ENCODE data around the gene ADAT3. TPM values are rescaled to one million over a fixed set of nuclear protein-coding genes. Genes with fewer than 3 reads are reported as not detected.

ADAT3 gene
- 6.1 TPM for total RNA-seq
- long read RNA-seq, transcript ADAT3-201 (2 exons, 1,620 nt) = major isoform, 6 of 12 reads
- long read RNA-seq, partial matches to known transcripts = 0 of 12 reads
- long read RNA-seq, other reads (novel, unspliced or antisense) = 6 of 12 reads

GRCh38 chr19:1905110-1905862 is at the start of gene ADAT3, which contains the start of gene SCAMP4:
Gene ADAT3 (plus strand): TSS chr19:1905399. CDS start chr19:1912048, 6,649 bp downstream.
Gene SCAMP4 (plus strand): TSS chr19:1905399. CDS start chr19:1915020, 9,621 bp downstream.
- peak; percentile 100 for DNase-seq (ENCODE audit: low spot score)

GRCh38 chr19:1855828-1856255 is 49.4 kb upstream of the ADAT3 start:
- DNase-seq (ENCODE audit: low spot score) = no peak

GRCh38 chr19:1856345-1856697 is 48.9 kb upstream of the ADAT3 start:
- no peak for DNase-seq (ENCODE audit: low spot score)

DNA sequence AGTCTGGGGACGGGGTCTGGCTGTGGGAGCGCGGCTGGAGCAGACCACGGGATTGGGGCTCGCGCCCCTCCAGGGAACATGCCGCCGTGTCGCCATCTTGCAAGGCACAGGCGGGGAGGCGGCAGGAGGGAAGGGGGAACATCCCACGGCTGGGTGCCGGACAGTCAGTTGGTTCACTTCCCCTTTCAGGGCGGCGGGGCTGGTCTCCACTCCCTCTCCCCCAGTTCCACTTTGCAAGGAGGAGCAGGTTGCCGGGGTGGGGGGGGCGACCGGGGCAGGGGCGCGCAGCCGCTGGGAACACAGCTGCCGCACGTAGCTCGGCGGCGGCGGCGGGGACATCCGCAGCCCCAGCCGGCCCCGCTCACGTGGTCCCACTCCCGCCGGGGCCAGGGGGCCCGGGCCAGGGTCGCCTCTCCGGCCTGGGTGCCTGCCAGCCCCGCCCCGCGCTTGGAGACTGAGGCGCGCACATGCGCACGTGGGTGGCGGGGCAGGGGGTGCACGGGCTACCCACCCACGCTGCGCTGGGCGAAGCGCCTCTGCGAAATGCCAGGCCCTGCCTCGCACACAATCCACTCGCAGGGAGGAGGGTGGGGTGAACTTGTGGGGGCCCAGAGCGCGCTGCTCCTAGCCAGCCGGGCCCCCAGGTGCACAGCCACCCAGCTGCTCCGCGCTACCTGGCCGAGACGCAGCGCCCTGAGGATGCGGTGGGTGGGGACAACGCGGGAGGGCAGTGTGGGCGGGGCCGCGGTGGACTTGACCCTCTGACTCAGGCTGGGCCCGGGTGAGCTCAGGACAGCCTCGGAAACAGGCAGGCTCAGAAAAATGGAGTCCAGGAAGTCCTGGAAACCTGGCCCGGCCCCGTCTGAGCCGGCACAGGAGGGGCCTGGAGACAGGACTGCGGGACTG is 48.2 kb upstream of the ADAT3 start:
- DNase-seq (ENCODE audit: low spot score) = peak; percentile 95

GRCh38 chr19:1857648-1858326 is 47.4 kb upstream of the ADAT3 start:
- DNase-seq (ENCODE audit: low spot score) = no peak

GRCh38 chr19:1858412-1859081 is 46.7 kb upstream of the ADAT3 start:
- DNase-seq (ENCODE audit: low spot score) = no peak

GRCh38 chr19:1859331-1859781 is 45.8 kb upstream of the ADAT3 start:
- no peak for DNase-seq (ENCODE audit: low spot score)

DNA sequence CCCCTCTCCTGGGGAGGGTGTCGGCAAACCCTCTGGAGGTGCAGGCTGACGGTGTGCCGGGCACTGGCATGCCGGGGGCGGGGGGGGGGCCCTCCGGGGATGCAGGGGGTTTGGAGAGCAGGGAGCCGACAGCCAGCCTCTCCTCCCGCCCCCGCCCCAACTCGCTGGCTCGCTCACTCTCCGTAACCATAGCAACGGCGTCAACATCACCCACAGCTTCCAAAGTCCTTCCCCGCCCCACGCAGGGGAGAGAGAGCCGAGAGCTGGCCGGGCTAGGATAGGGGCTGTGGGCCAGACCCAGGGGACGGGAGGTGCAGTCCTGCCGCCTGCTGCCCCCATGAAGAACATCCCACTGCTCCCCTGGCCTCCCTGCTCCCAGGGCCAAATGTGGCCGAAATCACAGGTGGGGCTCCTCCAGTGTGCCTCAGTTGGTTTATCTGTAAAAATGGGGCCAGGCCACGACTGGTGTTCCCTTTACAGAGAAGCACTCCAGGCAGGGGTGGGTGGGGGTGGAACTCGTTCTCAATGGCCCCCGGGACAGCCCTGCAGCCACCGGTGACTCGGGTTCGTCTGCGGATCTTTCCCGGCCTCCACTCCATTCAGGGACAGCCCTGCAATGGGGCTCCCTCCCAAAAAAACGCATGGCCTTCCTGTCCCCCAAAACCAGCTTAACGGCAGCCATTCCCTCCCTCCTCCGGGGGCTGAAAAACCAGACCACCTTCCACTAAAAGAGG is 45.0 kb upstream of the ADAT3 start:
- DNase-seq (ENCODE audit: low spot score) = no peak

GRCh38 chr19:1860821-1861598 is 44.2 kb upstream of the ADAT3 start:
- DNase-seq (ENCODE audit: low spot score) = no peak

DNA sequence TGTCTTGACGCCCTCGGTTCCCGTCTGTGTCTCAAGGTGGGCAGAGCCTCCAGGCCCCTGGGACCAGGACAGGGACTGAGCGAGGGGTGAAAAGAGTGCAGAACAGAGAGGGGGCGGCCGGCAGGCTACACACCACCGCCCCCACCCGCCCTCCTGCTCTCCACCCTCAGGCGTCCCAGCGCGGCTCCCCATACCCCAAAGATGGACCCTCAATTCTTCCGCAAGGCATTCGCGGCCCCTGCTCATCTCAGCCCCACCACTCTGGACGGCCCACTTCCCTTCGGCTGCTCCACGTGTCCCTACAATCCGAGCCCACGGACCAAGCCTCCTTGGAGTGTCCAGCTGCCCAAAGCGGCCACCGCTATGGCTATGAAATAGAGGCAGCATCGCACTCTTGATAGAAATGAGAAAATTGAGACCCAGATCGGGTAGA is 43.6 kb upstream of the ADAT3 start:
- no peak for DNase-seq (ENCODE audit: low spot score)

DNA sequence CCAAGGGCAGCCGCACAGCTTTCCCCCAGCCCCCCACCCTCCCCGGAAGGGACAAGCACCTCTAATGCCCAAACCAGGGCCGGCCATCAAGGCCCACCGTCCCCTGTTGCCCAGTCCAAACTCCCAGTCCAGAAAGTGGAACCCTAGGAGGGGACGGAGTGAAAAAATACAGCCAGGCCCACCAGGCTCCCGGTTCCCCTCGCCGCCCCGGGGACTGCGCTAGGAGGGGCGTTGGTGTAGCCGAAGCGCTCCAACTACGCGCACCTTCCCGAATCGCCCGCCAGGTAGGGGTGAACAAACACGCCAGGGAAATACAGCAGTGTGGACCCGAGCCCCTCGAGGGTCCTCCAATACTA is 43.2 kb upstream of the ADAT3 start:
- DNase-seq (ENCODE audit: low spot score) = no peak

- DNase-seq (ENCODE audit: low spot score) = no peak
Measured at GRCh38 chr19:1862424-1863327, 42.5 kb upstream of the ADAT3 start.

DNA sequence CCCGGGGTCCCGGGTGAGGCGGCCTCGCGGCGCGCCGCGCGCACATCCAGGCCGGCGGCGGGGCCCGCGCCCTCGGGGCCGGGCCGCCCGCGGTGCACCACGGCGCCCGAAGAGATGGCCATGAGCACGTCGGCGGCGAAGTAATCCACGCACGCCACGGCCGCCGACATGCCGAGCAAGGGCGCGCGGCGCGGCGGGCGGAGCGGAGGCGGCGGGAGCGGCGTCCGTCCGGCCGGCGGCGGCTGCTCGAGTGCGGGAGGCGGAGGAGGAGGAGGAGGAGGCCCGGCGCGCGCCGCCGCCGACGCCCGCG is 41.9 kb upstream of the ADAT3 start, which contains the start of gene KLF16:
Gene KLF16, minus strand, starts transcription at position 252 of the 310 bp plus-strand sequence. Its CDS starts 82 bp downstream, at position 170.
- no peak for DNase-seq (ENCODE audit: low spot score)

- DNase-seq (ENCODE audit: low spot score) = peak; percentile 98
Measured at GRCh38 chr19:1863638-1864479, 41.3 kb upstream of the ADAT3 start.

GRCh38 chr19:1864480-1865171 is 40.6 kb upstream of the ADAT3 start:
- peak; percentile 94 for DNase-seq (ENCODE audit: low spot score)

DNA sequence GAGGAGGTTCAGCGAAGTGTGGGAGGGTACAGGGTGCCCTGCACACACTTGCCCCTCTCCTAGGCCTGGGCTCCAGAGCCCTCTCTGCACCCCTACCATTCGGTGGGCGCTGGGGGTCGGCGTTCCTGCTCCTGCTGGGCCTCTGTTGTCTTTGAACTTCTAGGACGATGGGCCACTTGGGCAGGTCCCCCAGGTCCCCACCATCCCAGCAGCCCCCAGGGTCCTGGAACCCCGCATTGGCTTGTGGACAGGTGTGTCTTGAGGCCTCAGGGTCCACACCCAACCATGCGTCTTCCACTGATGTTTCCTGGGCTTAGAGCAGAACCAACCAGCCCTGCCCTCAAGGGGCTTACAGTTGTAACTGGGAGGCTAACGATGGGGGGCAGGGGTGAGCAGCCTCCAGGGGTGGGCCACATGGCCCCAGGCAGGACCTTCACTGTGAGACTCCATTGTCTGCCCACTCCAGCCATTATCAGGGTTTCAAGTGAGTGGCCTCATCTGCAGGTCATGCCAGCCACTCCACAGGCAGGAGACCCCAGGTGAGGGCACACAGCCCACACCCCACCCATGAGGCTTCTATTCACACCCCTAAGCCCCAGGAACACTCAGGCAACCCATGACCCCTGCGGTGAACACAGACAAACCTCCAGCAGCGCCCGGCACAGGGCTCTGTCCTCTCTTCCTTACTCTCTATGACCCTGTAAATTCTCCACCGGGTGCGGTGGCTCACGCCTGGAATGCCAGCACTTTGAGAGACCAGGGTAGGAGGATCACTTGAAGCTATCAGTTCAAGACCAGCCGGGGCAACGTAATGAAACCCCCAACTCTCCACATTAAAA is 39.8 kb upstream of the ADAT3 start:
- no peak for DNase-seq (ENCODE audit: low spot score)

All from mesenteric fat pad (tissue), 1 donor.